DOHH2 (cell line): ENCODE measurements around the gene TAF4B.

Source experiments
- H3F3A ChIP-seq: fragments of 200-600 bp; sonication (generic), shearing (Covaris generic); 2 replicates; pipeline ENCODE4 v1.6.0; 2016; ENCODE audit warnings: antibody characterized with exemption, mild to moderate bottlenecking; ENCODE audit not compliant: control insufficient read depth, insufficient read depth
- H3K27ac ChIP-seq: fragments of 200-600 bp; sonication (generic); 2 replicates; pipeline ENCODE4 v1.5.1; 2014; ENCODE audit warnings: low read depth, mild to moderate bottlenecking, low read length, moderate library complexity
- H3K27me3 ChIP-seq: fragments of 200-600 bp; sonication (generic); 2 replicates; pipeline ENCODE4 v1.6.1; 2014; ENCODE audit warnings: mild to moderate bottlenecking, low read length, mixed read lengths; ENCODE audit not compliant: control insufficient read depth
- H3K36me3 ChIP-seq: fragments of 200-600 bp; sonication (generic); 2 replicates; pipeline ENCODE4 v1.6.1; 2014; ENCODE audit warnings: mild to moderate bottlenecking, low read length, moderate library complexity, mixed read lengths; ENCODE audit not compliant: control insufficient read depth
- H3K4me1 ChIP-seq: fragments of 200-600 bp; sonication (generic); 2 replicates; pipeline ENCODE4 v1.6.1; 2014; ENCODE audit warnings: mild to moderate bottlenecking, low read length, mixed read lengths; ENCODE audit not compliant: control insufficient read depth
- H3K4me2 ChIP-seq: fragments of 200-600 bp; sonication (generic); 2 replicates; pipeline ENCODE4 v1.6.0; 2014; ENCODE audit warnings: mild to moderate bottlenecking, low read length, moderate library complexity
- H3K4me3 ChIP-seq: fragments of 200-600 bp; sonication (generic); 2 replicates; pipeline ENCODE4 v1.5.1; 2014; ENCODE audit warnings: mild to moderate bottlenecking, low read length, mixed read lengths
- H3K79me2 ChIP-seq: fragments of 200-600 bp; sonication (generic); 2 replicates; pipeline ENCODE4 v1.6.1; 2014; ENCODE audit warnings: mild to moderate bottlenecking, low read length, mixed read lengths; ENCODE audit not compliant: control insufficient read depth
- H3K9me2 ChIP-seq: fragments of 200-600 bp; sonication (generic); replicated peaks from 2 replicates; pipeline ENCODE4 v1.6.1; 2014; ENCODE audit warnings: mild to moderate bottlenecking, low read length, mixed read lengths; ENCODE audit not compliant: control insufficient read depth
- H3K9me3 ChIP-seq: fragments of 200-600 bp; sonication (generic); 2 replicates; pipeline ENCODE4 v1.6.1; 2014; ENCODE audit warnings: antibody characterized with exemption, low read length, mixed read lengths; ENCODE audit not compliant: control insufficient read depth, insufficient read depth
- H4K20me1 ChIP-seq: fragments of 200-600 bp; sonication (generic); 2 replicates; pipeline ENCODE4 v1.6.0; 2014; ENCODE audit warnings: low read depth, mild to moderate bottlenecking, antibody characterized with exemption, low read length, moderate library complexity; ENCODE audit not compliant: control insufficient read depth, insufficient read depth
- CTCF ChIP-seq: fragments of 200-600 bp; sonication (generic); IDR thresholded peaks from one replicate; pipeline ENCODE4 v1.5.1; 2014; ENCODE audit warnings: antibody characterized with exemption, mild to moderate bottlenecking, low read depth, low read length; ENCODE audit not compliant: poor library complexity, severe bottlenecking
- EZH2phosphoT487 ChIP-seq: fragments of 200-600 bp; sonication (generic); IDR thresholded peaks from 2 replicates; pipeline ENCODE4 v1.6.1; 2017; ENCODE audit warnings: borderline replicate concordance, mild to moderate bottlenecking, antibody characterized with exemption, low read length, moderate library complexity, mixed read lengths

The TAF4B gene

GRCh38 chr18:26268454-26268853 is 42.2 kb downstream of the TAF4B start:
- TF ChIP-seq EZH2phosphoT487 (no peak), CTCF (no peak)
- Histone ChIP-seq H3K4me3 (no peak overlapping the region), H3K27me3 (no peaks in the 10 kb centered on the region), H3K4me2 (no peak overlapping the region), H3F3A (no peaks in the 10 kb centered on the region), H3K36me3 (peaks cover 41% of the 10 kb centered on the region), H3K9me2 (no peaks in the 10 kb centered on the region), H3K4me1 (peaks cover 3% of the 10 kb centered on the region), H3K9me3 (no peaks in the 10 kb centered on the region), H4K20me1 (no peaks in the 10 kb centered on the region), H3K27ac (no peak overlapping the region), H3K79me2 (peaks cover 21% of the 10 kb centered on the region)

- Histone ChIP-seq H3K4me1 (peaks cover 16% of the 10 kb centered on the region), H3K9me3 (no peaks in the 10 kb centered on the region), H3K9me2 (no peaks in the 10 kb centered on the region), H3K4me3 (no peak overlapping the region), H3K27ac (no peak overlapping the region), H3K27me3 (no peaks in the 10 kb centered on the region), H3K79me2 (no peaks in the 10 kb centered on the region), H3F3A (no peaks in the 10 kb centered on the region), H3K4me2 (no peak overlapping the region), H3K36me3 (peaks cover 54% of the 10 kb centered on the region), H4K20me1 (no peaks in the 10 kb centered on the region)
- TF ChIP-seq EZH2phosphoT487 (no peak), CTCF (no peak)
Measured at GRCh38 chr18:26271917-26272549, 45.8 kb downstream of the TAF4B start.

- no peak for TF ChIP-seq CTCF
- no peak for TF ChIP-seq EZH2phosphoT487
- Histone ChIP-seq H3K79me2 (no peaks in the 10 kb centered on the region), H3K4me3 (no peak overlapping the region)
Measured at GRCh38 chr18:26277374-26277773, 51.1 kb downstream of the TAF4B start.

More at GRCh38 chr18:26277374-26277773, 51.1 kb downstream of the TAF4B start:
- peaks cover 56% of the 10 kb centered on the region for H3K36me3 ChIP-seq
- no peak overlapping the region for H3K4me2 ChIP-seq
- peaks cover 16% of the 10 kb centered on the region for H3K4me1 ChIP-seq
- H3K27ac ChIP-seq, result no peak overlapping the region
- no peaks in the 10 kb centered on the region for H3F3A ChIP-seq
- H3K27me3 ChIP-seq, result no peaks in the 10 kb centered on the region
- H3K9me2 ChIP-seq, result no peaks in the 10 kb centered on the region
- no peaks in the 10 kb centered on the region for H4K20me1 ChIP-seq
- peaks cover 4% of the 10 kb centered on the region; the same call in 1 of the 2 replicates for H3K9me3 ChIP-seq
